ENCODE measurements around the gene TACR2.
A peak's percentile ranks its signal among the peaks of the same experiment; 100 is the strongest.

TACR2 gene

DNA sequence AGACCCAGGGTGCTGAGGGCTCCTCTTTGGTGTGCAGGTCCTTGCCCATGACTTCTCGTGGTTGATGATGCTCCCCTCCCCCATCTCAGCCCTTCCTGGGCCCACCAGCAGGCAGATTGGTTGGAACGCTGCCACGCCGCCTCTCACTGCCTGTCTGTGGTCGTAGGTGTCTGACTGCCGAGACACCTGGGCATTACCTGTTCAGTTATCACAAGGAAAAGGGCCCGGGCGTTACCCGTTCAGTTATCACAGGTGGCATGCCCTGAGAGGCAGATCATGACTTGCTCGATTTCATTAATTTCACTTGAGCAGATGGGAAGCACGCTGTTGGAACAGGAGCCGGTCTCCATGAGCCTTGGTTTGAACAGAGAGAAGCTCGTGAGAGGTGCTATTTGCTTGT, 42.5 kb downstream of the TACR2 start:
- no peak for DNase-seq (ENCODE audit: low spot score)

DNA sequence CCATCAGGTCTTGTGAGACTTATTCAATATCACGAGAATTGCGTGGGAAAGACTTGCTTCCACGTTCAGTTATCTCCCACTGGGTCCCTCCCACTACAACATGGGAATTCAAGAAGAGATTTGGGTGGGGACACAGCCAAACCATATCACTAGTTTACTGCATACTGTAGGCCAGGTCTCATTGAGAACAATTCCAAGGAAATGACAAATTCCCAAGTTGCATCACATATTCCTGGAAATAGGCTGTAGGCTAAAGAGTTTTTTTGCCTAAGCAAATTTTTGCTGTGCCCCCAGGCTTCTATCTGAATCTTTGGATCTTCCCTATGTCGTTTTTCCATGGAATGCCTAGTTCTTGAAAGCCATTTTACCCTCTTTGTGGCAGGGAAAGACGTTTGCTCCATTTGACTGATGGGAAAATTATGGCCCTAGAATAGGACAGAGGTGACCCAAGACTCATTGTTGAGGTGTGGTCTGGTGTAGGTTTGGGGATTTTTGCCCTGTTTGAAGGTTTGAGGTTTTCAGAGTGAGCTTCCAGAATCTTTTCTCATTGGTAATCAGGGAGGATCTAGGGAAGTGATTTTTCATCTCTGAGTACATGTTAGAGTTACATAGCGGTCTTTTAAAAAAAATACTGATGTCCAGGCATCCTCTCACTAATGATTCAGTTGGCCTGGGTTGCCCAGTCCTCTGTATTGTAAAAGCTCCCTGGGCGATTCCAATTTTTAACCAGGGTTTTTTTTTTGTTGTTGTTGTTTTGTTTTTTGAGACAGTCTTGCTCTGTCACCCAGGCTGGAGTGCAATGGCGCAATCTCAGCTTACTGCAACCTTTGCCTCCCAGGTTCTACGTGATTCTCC, 44.4 kb downstream of the TACR2 start:
- no peak for DNase-seq (ENCODE audit: low spot score)

DNA sequence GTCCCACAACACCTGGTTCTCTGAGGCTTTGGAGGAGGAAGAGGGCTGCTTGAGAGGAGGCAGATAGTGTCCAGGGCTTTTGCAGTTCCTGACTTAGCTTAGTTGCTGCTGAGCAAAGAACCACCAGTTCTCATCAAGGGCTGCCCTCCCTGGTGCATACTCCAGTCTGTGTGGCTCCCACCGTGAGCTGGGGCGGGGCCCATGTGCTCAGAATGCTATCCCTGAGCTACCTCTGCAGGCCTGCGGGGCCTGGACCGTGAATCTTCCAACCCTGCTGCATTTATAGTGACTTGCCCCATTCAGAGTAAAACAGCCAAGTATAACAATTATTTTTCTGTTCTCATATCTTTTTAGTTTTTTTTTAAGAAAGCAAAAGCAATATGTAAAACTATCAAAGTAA, 49.2 kb downstream of the TACR2 start:
- DNase-seq (ENCODE audit: low spot score): no peak

DNA sequence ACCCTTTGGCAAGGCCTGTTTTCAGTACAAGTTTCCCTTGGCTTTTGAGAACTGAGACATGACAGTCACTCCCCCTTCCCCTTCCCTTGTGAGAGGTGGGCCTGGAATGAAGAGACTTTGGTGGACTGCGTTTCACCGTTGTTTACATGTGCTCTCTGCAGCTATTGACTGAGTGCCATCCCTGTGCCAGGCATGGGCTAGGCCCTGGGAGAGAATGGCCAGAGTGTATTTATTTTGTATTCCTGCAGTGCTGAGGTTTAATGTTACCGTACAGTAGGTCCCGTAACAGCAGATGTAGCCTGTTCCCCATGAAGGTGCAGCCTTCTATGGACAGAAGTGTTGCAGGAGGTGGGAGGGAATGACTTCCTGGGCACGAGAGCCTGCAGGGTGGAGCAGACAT, 50.0 kb downstream of the TACR2 start:
- no peak for DNase-seq (ENCODE audit: low spot score)

DNA sequence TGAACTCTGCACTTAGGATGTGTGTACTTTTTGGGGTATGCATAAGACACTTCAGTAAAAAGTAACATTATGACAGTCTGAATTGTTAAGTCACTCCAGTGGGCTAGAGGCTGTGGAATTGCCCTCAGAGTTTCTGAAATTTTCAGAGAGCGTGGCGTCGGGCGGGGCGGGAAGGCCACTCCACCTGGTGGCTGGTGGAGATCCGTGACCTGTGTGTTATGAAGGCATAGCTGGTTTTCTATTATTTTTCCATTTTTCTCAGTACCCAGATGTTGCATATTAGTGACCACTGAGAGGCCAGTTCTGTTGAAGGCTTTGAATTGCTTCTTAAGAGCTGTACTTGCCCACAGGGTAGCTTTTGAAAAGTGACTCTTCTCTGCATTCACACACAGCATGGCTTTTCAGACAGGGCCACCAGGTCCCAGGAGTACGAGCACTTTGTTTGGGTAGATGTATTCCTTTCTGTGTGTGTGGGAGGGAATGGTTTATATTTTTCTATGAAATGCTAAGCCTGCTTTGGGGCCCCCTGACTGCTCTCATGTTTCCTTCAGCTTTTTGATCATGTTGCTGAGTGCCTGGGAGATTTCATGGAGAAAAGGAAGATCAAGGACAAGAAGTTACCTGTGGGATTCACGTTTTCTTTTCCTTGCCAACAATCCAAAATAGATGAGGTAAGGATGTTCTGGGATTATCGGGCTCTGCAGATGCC, 52.3 kb downstream of the TACR2 start:
- DNase-seq (ENCODE audit: low spot score): no peak

DNA sequence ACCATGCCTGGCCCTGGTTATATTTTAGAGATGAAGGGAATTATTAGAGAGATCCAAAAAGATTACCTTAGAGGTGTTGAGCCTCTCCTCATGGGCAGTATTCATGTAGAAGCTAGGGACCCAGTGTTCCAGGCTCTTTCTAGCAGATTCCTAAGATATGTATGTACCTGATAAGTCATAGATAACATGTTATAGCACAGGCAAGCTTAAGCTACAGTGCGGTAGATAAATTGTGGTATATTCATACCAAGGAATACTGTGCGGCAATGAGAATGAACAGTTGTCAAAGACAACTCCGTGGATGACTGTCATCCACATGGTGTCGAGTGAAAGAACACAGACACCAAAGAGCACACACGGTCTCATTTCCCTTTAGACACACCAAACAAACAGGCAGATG, 53.1 kb downstream of the TACR2 start:
- no peak for DNase-seq (ENCODE audit: low spot score)

DNA sequence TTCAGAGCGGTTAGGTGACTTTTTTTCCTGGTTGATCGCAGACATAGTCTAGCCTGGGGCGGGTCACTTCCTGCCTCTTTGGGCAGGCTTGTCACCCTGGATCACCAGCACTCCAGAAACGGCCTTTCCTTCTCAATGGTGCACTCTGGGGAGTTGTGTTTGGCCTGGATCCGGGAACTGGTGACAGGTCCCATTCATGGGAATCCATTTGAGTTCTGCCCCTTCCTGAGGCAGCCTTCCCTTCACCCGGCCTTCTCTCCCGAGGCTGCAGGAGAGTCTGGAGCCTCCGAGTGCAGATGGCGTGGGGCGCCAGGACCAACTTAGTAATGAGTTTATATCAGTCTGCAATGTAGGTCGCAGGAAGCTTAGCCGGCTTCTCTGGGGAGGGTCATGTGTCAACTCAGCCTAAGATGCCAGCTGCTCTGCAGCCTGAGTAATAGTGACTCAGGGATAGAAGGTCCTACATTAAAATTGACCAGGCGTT, 54.2 kb downstream of the TACR2 start:
- peak; percentile 18 for DNase-seq (ENCODE audit: low spot score)

DNA sequence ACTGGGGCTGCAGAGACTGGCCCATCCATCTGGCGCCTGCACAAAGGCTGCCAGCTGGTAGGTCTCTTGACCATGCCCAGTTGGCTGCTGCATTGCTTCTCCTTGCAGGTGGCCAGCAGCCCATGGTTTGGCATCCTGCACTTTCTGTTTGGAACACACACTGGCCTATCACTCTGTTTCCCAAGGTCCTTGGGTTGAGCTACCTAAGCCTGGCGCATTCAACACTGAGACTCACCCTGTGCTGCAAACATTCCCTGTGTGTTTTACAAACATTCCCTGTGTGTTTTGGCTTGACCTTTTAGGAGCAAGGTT, 55.5 kb downstream of the TACR2 start:
- DNase-seq (ENCODE audit: low spot score): no peak

DNA sequence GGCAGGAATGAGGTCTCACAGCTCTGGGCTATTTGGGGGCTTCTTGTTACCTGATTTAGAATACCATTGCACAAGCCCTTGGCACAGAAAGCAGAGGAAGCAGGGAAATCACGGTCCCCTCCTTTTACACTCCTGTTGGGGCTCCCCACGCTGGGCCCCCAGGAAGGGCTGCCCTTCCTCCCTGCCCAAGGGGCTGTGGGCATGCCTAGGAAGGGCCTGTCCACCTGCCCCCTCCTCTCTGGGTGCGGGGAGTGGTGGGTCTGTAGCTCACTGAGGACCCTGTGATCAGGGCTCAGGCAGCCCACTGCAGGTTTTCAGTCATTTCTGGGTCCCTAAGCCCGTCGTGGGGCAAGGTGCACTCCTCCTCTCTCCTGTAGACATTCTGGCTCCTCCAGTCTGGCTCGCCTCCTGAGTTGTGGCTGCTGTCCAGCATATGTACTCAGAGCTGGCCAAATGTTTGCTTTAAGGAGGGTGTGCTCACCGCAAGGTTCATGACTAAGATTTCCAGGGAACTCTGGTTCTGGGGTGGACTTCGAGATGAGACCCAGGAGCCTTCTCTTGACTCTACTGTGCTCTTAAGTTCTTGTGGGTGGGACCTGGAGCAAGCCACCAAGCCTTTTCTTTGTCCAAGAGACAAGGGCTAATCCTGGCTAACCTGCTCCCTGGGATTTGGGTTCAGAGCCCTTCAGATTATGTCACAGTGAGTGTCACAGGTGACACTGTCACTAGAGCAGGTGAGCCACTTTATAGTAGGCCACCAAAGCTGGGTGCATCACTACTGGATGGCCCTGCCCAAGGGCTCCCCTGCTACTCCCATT, 56.0 kb downstream of the TACR2 start:
- no peak for DNase-seq (ENCODE audit: low spot score)

DNA sequence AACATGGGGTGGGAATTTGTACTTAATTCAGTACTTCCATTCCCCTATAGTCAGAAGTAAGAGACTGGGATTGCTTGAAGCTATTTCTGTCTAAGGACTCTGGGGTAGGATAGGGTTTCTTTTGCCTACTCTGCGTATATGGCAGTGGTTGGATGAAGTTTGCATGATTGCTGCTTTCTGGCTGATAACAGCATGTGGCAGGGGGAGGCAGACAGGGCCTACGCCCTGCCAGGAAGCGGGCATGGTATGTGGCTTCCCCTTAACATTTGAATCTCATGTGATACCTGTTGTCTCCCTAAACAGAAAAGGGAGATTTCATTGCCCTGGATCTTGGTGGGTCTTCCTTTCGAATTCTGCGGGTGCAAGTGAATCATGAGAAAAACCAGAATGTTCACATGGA, 57.1 kb downstream of the TACR2 start:
- peak; percentile 56 for DNase-seq (ENCODE audit: low spot score)

DNA sequence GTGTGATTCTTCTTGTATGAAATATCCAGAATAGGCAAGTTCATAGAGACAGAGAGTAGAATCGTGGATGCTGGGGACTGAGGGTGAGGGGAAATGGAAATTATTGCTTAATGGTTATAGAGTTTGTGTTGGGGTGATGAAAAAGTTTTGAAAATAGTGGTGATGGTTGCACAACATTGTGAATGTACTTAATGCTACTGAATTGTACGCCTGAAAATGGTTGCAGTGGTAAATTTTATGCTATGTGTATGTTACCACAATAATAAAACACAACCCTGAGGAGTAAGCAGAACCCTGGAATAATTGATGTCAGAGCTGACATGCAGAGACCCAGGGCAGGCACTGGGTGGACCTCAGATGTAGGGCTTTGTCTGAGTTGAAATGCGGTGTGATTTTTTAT, 57.6 kb downstream of the TACR2 start:
- no peak for DNase-seq (ENCODE audit: low spot score)

DNA sequence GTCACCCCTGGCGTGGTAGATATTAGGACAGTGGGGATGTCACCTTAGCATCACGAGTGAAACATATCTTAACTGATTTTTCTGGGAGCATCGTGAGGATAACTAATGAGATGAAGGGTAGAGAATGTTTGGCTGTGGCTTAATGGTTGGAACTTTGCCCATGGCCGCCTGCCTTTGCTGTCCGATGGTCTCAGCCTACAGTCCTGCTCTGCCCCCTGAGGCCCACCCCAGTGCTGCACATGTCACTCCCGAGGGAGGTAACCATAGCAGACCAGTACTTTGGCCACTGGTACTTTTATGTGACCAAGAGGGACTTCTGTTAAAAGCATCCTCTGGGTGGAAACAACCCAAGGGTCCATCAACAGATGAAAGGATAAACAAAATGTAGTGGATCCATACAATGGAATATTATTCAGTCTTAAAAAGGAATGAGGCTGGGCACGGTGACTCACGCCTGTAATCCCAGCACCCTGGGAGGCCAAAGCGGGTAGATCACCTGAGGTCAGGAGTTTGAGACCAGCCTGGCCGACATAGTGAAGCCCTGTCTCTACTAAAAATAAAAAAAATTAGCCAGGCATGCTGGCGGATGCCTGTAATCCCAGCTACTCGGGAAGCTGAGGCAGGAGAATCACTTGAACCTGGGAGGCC, 58.4 kb downstream of the TACR2 start:
- DNase-seq (ENCODE audit: low spot score): no peak

DNA sequence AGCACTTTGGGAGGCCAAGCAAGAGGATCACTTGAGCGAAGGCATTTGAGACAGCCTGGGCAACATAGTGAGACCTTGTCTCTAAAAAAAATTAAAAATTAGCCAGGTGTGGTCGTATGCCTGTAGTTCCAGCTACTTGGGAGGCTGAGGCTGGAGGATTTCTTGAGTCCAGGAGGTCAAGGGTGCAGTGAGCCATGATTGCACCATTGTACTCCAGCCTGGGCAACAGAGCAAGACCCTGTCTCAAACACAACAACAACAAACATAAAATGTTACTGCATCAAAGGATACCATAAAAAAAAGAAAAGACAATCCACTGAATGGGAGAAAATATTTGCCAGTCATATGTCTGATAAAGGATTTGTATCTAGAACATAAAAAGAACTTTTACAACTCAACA, 60.5 kb downstream of the TACR2 start:
- DNase-seq (ENCODE audit: low spot score): no peak

DNA sequence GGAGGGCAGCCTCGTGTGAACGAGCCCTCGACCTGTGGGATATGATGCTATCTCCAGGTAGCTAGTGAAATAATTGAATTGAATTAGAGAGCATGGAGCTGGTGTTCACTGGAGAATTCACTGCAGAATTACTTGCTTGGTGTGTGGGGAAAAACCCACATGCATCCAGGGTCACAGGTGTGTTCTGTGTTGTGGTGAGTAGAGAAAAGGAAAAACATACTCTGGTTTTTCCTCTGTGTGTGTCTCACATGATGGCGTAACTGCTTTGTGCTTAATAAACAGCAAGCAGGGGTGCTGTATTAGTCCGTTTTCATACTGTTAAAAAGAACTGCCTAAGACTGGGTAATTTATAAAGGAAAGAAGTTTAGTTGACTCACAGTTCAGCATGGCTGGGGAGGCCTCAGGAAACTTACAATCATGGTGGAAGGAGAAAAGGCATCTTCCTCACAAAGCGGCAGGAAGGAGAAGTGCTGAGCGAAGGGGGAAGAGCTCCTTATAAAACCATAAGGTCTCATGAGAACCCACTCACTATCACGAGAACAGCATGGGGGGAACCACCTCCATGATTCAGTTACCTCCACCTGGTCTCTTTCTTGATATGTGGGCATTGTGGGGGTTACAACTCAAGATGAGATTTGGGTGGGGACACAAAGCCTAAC, 62.6 kb downstream of the TACR2 start:
- no peak for DNase-seq (ENCODE audit: low spot score)

Data from CD4-positive, alpha-beta T cell treated with Interleukin-15 for 4 hours (primary cell).